T-cell (primary cell): ENCODE measurements around the gene HHEX. TPM values are rescaled to one million over a fixed set of nuclear protein-coding genes. Genes with fewer than 3 reads are reported as not detected.

ENCODE experiments used
- ATAC-seq, 4 experiments: fragments of 200-7000 bp in 3 of 4; fragments of 150-1000 bp in 1 of 4; cut with Tn5 transposase; replicated peaks in 1 of 4; 1 replicate in 3 of 4; 2 replicates in 1 of 4; pipeline ENCODE4 v1.10.0; 2021; ENCODE audit warnings: moderate library complexity in 3 of 4, mild to moderate bottlenecking in 2 of 4, moderate number of reproducible peaks in 1 of 4
- CTCF ChIA-PET, 2 donors: fragments of 300-600 bp; sonication (Branson Sonifier 250); formaldehyde crosslinking; loops; one replicate each; lab custom pipeline; 2022; ENCODE audit warnings: antibody characterized with exemption in 2 of 2; lab: Charles Lee
- POLR2A ChIA-PET, 2 donors: fragments of 300-600 bp; sonication (Branson Sonifier 250); formaldehyde crosslinking; loops; one replicate each; lab custom pipeline; 2022; ENCODE audit warnings: antibody characterized with exemption in 2 of 2; lab: Charles Lee
- DNase-seq, 35 experiments: peaks; one replicate each; pipeline versions ENCODE4 v3.0.0 to v3.0.0-alpha.2; 2013 to 2023
- H3K27ac ChIP-seq: one replicate; pipeline ENCODE4 v1.5.1; 2013; ENCODE audit warnings: low read length
- H3K27me3 ChIP-seq, 2 experiments: replicated peaks in 1 of 2; 1 replicate in 1 of 2; 2 replicates in 1 of 2; pipeline versions ENCODE4 v1.6.1 to v1.7.0; 2013; ENCODE audit warnings: low read length in 1 of 2, mixed read lengths in 1 of 2; ENCODE audit not compliant: control insufficient read depth in 2 of 2, insufficient read depth in 2 of 2; ENCODE audit errors: extremely low read depth in 1 of 2
- H3K36me3 ChIP-seq, 2 donors: 1 replicate in 1 of 2; 2 replicates in 1 of 2; pipeline versions ENCODE4 v1.6.1 to v1.7.0; 2013; ENCODE audit warnings: low read length in 1 of 2; ENCODE audit not compliant: control insufficient read depth in 2 of 2, insufficient read depth in 1 of 2; ENCODE audit errors: extremely low read depth in 1 of 2
- H3K4me1 ChIP-seq, 2 experiments: 1 replicate in 1 of 2; 2 replicates in 1 of 2; pipeline versions ENCODE4 v1.6.1 to v1.7.0; 2013; ENCODE audit warnings: low read length in 2 of 2, mixed read lengths in 1 of 2; ENCODE audit not compliant: insufficient read depth in 2 of 2, control insufficient read depth in 1 of 2; ENCODE audit errors: extremely low read depth in 1 of 2
- H3K4me3 ChIP-seq, 2 donors: 1 replicate in 1 of 2; 2 replicates in 1 of 2; pipeline versions ENCODE4 v1.5.1 to v1.7.0; 2013; ENCODE audit warnings: mild to moderate bottlenecking in 2 of 2, low read length in 1 of 2, moderate library complexity in 1 of 2; ENCODE audit not compliant: control insufficient read depth in 1 of 2; ENCODE audit errors: extremely low read depth in 1 of 2
- H3K9me3 ChIP-seq: 2 replicates; pipeline ENCODE4 v1.7.0; 2013
- H3K27ac Mint-ChIP-seq, 2 donors: one replicate each; pipeline ENCODE4 v1.8.0; 2020 to 2021; ENCODE audit warnings: mild to moderate bottlenecking in 2 of 2, mixed read lengths in 2 of 2
- H3K27me3 Mint-ChIP-seq, 2 donors: one replicate each; pipeline ENCODE4 v1.8.0; 2021 to 2022; ENCODE audit warnings: mixed read lengths in 2 of 2
- H3K36me3 Mint-ChIP-seq: one replicate; pipeline ENCODE4 v1.8.0; 2021; ENCODE audit warnings: mixed read lengths
- H3K4me1 Mint-ChIP-seq, 3 donors: one replicate each; pipeline ENCODE4 v1.8.0; 2020 to 2022; ENCODE audit warnings: mixed read lengths in 3 of 3, mild to moderate bottlenecking in 1 of 3
- H3K4me3 Mint-ChIP-seq, 3 donors: one replicate each; pipeline ENCODE4 v1.8.0; 2020 to 2022; ENCODE audit warnings: mild to moderate bottlenecking in 3 of 3, mixed read lengths in 3 of 3, moderate library complexity in 3 of 3
- H3K9me3 Mint-ChIP-seq, 3 donors: one replicate each; pipeline ENCODE4 v1.8.0; 2020 to 2022; ENCODE audit warnings: mixed read lengths in 3 of 3
- WGBS: methylation state at CpG from one replicate; pipeline ENCODE4 v1.1.5; 2013; ENCODE audit warnings: missing lambda C conversion rate; ENCODE audit not compliant: insufficient coverage; 5-methylcytosine and 5-hydroxymethylcytosine counted together
- total RNA-seq, 35 experiments: library from RNA in 6 of 35; stranded (reverse) in 6 of 35; fragments of 120-200 nt in 1 of 35; gene quantifications; one replicate each; pipeline versions ENCODE4 v1.2.1 to v1.2.4 and lab custom pipeline; 2013 to 2026

Gene HHEX
- total RNA-seq, 5 donors from 2014 or later (not counting 1 experiment from before 2014, with no cell fraction given) = 1.3 to 5.8 (median 3.6) TPM

- ChIA-PET POLR2A (interaction anchor here in 1 of 2 donors (0.5 kb wide), 1 partner anchor 139 kb away, joined by 3 read pairs; no protein-coding TSS in a partner anchor), CTCF (interaction anchor here in 1 of 2 donors (1.1 kb wide), 1 partner anchor 8 kb away, joined by 3 read pairs; no protein-coding TSS in a partner anchor)
- peaks cover 50 to 54% of the 10 kb centered on the region in 2 donors for H3K27me3 Mint-ChIP-seq
- H3K4me3 Mint-ChIP-seq = peak overlapping the region; percentile 69 to 75 (median 74)
- H3K36me3 Mint-ChIP-seq = peaks cover under 1% of the 10 kb centered on the region
- Histone ChIP-seq H3K27ac (no peak overlapping the region), H3K4me3 (peak overlapping the region; percentile 45 to 71), H3K36me3 (no peaks in the 10 kb centered on the region), H3K27me3 (peaks cover 0 to 48% of the 10 kb centered on the region in 2 experiments), H3K9me3 (no peaks in the 10 kb centered on the region), H3K4me1 (peaks cover 14 to 37% of the 10 kb centered on the region in 2 experiments)
- DNase-seq = peak in 2 of 35 experiments; percentile 3 to 12
- peaks cover 27 to 31% (median 30%) of the 10 kb centered on the region in 3 donors for H3K4me1 Mint-ChIP-seq
- 15% methylated on average over 25 of the region's 30 CpGs for WGBS
- no peak for ATAC-seq
- peak overlapping the region in 1 of 2 donors; percentile 46 for H3K27ac Mint-ChIP-seq
- peaks cover 0 to under 1% (median 0%) of the 10 kb centered on the region in 3 donors for H3K9me3 Mint-ChIP-seq
Measured at GRCh38 chr10:92690915-92691590, 1.3 kb downstream of the HHEX start.

GRCh38 chr10:92691591-92692079, 1.9 kb downstream of the HHEX start:
- CTCF ChIA-PET = no interaction called here
- H3K4me3 ChIP-seq = peak overlapping the region in 1 of 2 donors; percentile 71
- peaks cover 27 to 31% (median 30%) of the 10 kb centered on the region in 3 donors for H3K4me1 Mint-ChIP-seq
- no peak overlapping the region for H3K27ac ChIP-seq
- H3K4me1 ChIP-seq = peaks cover 14 to 37% of the 10 kb centered on the region in 2 experiments
- H3K4me3 Mint-ChIP-seq = peak overlapping the region; percentile 14 to 75 (median 74)
- no peak for ATAC-seq
- H3K27me3 Mint-ChIP-seq = peaks cover 51 to 58% of the 10 kb centered on the region in 2 donors
- POLR2A ChIA-PET = no interaction called here
- peak in 9 of 35 experiments; percentile 6 to 49 (median 11) for DNase-seq
- 19% methylated on average over 28 of the region's 35 CpGs for WGBS
- peaks cover 0 to 50% of the 10 kb centered on the region in 2 experiments for H3K27me3 ChIP-seq
- H3K9me3 ChIP-seq = no peaks in the 10 kb centered on the region
- no peaks in the 10 kb centered on the region for H3K36me3 ChIP-seq
- no peaks in the 10 kb centered on the region for H3K36me3 Mint-ChIP-seq
- H3K9me3 Mint-ChIP-seq = no peaks in the 10 kb centered on the region
- no peak overlapping the region for H3K27ac Mint-ChIP-seq

- Histone ChIP-seq H3K9me3 (no peaks in the 10 kb centered on the region), H3K4me1 (peaks cover 14 to 37% of the 10 kb centered on the region in 2 experiments), H3K36me3 (no peaks in the 10 kb centered on the region), H3K27ac (no peak overlapping the region), H3K27me3 (peaks cover 0 to 52% of the 10 kb centered on the region in 2 experiments), H3K4me3 (peak overlapping the region; percentile 5 to 71)
- peaks cover 55 to 61% of the 10 kb centered on the region in 2 donors for H3K27me3 Mint-ChIP-seq
- H3K4me1 Mint-ChIP-seq = peaks cover 27 to 31% (median 30%) of the 10 kb centered on the region in 3 donors
- WGBS = 29% methylated on average over 27 of the region's 34 CpGs
- ChIA-PET POLR2A (no interaction called here), CTCF (interaction anchor here in 1 of 2 donors (0.7 kb wide), 1 partner anchor 1575 kb away, joined by 3 read pairs; no protein-coding TSS in a partner anchor)
- H3K4me3 Mint-ChIP-seq = peak overlapping the region; percentile 14 to 75 (median 74)
- peak overlapping the region in 1 of 2 donors; percentile 23 for H3K27ac Mint-ChIP-seq
- H3K36me3 Mint-ChIP-seq = no peaks in the 10 kb centered on the region
- ATAC-seq (no peak), DNase-seq (peak in 1 of 35 experiments; percentile 5)
- no peaks in the 10 kb centered on the region for H3K9me3 Mint-ChIP-seq
Measured at GRCh38 chr10:92692080-92692671, 2.4 kb downstream of the HHEX start.

- H3K27me3 ChIP-seq = peaks cover 0 to 52% of the 10 kb centered on the region in 2 experiments
- H3K4me3 Mint-ChIP-seq = peak overlapping the region in 2 of 3 donors; percentile 74 to 75
- POLR2A ChIA-PET = no interaction called here
Measured at GRCh38 chr10:92692697-92693533, 3.2 kb downstream of the HHEX start.

GRCh38 chr10:92693534-92693893, 3.8 kb downstream of the HHEX start:
- ChIA-PET CTCF (no interaction called here), POLR2A (no interaction called here)
- no peak for DNase-seq
- Mint-ChIP-seq H3K4me1 (peaks cover 35 to 39% (median 37%) of the 10 kb centered on the region in 3 donors), H3K27ac (no peak overlapping the region), H3K9me3 (no peaks in the 10 kb centered on the region), H3K4me3 (no peak overlapping the region), H3K27me3 (peaks cover 53 to 60% of the 10 kb centered on the region in 2 donors), H3K36me3 (no peaks in the 10 kb centered on the region)
- H3K27me3 ChIP-seq = peaks cover 0 to 51% of the 10 kb centered on the region in 2 experiments
- no peak overlapping the region for H3K27ac ChIP-seq
- H3K36me3 ChIP-seq = no peaks in the 10 kb centered on the region
- H3K4me1 ChIP-seq = peaks cover 21 to 39% of the 10 kb centered on the region in 2 experiments
- WGBS = no CpG with 5 or more reads among the region's 1 CpG
- ATAC-seq = no peak
- H3K9me3 ChIP-seq = no peaks in the 10 kb centered on the region
- H3K4me3 ChIP-seq = no peak overlapping the region

More at GRCh38 chr10:92692697-92693533, 3.2 kb downstream of the HHEX start:
- Mint-ChIP-seq H3K9me3 (no peaks in the 10 kb centered on the region), H3K27me3 (peaks cover 55 to 61% of the 10 kb centered on the region in 2 donors), H3K36me3 (no peaks in the 10 kb centered on the region), H3K27ac (peak overlapping the region in 1 of 2 donors; percentile 23), H3K4me1 (peaks cover 32 to 36% (median 33%) of the 10 kb centered on the region in 3 donors)
- no peak for DNase-seq
- no peaks in the 10 kb centered on the region for H3K36me3 ChIP-seq
- WGBS = no CpG with 5 or more reads among the region's 7 CpGs
- no peak for ATAC-seq
- H3K9me3 ChIP-seq = no peaks in the 10 kb centered on the region
- H3K27ac ChIP-seq = no peak overlapping the region
- peak overlapping the region in 1 of 2 donors; percentile 71 for H3K4me3 ChIP-seq
- H3K4me1 ChIP-seq = peaks cover 17 to 37% of the 10 kb centered on the region in 2 experiments
- CTCF ChIA-PET = interaction anchor here in 1 of 2 donors (0.7 kb wide), 1 partner anchor 1575 kb away, joined by 3 read pairs; no protein-coding TSS in a partner anchor
